ENCODE results near the gene NET1.
"Not testable (repeated sequence)": the region's sequence is repeated elsewhere in the genome, so short reads cannot be mapped to it uniquely, and the experiment has no call there.

Gene NET1

DNA sequence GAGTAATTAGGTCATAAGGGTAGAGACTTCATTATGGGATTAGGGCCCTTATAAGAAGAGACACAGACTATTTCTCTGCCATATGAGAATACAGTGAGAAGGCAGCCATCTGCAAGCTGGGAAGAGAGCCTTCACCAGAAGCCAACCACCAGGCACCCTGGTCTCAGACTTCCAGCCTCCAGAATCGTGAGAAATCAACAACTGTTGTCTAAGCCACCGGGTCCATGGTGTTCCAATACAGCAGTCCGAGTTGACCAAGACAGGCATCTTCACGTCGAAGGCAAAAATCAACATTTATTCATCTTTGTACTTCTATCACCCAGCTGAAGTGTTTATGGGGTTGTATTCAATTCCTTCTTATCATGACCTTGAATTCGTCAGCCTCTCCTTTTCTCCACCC is 13.0 kb upstream of the NET1 start:
- no peak for DNase-seq

DNA sequence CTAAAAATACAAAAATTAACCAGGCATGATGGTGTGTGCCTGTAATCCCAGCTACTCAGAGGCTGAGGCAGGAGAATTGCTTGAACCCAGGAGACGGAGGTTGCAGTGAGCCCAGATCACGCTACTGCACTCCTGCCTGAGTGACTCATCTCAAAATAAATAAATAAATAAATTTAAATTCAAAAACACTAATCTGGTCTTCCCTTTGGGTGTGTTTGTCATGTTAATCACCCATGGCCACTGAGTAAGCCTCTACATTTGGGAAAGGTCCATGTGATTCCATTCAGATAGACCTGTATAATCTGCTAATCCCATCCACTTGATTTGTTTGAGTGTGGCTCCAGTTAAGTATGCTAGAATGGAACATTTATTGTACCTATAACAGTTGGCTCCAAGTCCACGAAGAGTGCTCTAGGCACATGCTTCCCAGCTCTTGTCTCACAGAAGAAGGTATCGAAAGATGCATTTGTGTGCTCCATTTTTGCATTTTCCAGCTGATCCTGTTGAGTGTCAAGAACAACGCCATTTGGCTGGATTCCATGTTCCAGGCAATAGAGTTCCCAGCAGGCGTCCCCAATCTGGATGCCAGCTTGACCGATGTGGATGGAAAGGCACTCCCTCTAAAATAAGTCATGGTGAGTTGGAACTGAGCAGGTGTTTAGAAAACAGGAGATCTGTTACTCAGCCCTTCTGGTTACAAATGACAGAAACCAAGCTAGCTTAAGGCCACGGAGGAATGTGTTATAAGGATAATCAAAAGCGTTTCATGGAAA is 11.7 kb upstream of the NET1 start:
- DNase-seq = no peak

- no peak for DNase-seq
Measured at GRCh38 chr10:5402798-5403197, 9.6 kb upstream of the NET1 start.

GRCh38 chr10:5404208-5405041 is 7.9 kb upstream of the NET1 start, which contains the start of gene TUBAL3:
TSS of gene TUBAL3 (minus strand) at chr10:5404828. CDS start at chr10:5404792, 36 bp downstream.
- DNase-seq = no peak

- DNase-seq = no peak
Measured at GRCh38 chr10:5406918-5407317, 5.4 kb upstream of the NET1 start.

GRCh38 chr10:5410787-5411186 is 1.6 kb upstream of the NET1 start:
- DNase-seq = not testable (repeated sequence)

GRCh38 chr10:5411941-5412276 is 448 bp upstream of the NET1 start:
- DNase-seq = peak; percentile 2

DNA sequence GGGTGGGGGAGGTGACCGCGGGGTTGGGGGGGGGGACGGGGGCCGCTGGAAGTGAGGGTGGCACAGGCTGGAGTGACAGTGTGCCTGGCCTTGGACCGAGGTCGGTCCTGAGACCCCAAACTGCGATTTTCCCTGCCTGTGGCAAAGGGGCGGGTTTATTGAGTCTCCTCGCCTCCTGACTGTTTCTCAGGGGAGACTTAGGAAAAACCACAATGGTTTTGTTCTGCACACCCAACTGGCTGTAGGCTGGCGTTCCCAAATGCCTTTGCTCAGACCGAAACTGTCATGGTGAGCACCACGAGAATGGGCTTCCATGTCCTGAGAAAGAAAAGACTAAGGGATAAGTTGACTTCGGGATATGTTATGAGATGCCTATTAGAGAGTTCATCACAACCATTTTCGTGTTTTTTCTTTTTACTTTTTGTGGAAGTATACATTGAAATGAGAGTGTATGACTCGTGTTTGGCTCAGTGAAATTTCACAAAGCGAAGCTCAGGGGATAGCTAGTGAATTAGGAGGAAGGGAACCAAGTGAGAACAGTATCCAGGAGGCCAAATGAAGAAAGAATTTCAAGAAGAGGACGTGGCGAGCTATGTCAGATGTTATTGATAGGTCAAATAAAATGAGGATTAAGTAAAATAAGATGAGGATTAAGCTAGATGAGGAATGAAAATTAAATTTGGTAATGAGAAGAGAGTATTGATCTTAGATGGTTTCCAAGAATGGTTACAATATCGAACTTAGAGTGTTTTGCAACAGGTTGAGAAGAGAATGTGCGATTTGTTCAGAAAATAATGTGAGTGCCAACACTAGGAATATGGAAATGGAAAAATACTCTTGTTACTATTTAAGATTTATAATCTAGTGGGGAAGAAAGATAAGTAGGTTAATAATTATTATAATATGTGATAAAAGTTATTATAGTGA is 918 bp downstream of the NET1 start:
- DNase-seq = peak; percentile 50

DNA sequence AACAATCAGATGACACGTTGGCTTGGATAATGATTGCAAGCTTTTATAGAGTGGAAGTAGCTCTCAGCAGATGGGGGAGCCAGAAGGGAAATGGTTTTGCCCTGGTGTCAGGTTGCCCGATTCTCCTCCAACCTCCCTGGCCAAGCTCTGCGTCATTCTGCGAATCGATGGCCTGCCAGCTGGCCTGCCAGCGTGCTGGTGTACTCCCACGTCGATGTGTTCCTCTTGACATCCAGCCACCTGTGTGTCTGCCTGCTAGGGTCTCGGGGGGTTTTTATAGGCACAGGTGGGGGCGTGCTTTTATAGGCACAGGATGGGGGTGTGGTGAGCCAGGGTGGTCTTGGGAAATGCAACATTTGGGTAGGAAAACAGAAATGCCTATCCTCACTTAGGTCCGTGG is 4.6 kb downstream of the NET1 start:
- no peak for DNase-seq

- no peak for DNase-seq
Measured at GRCh38 chr10:5418584-5418983, 6.2 kb downstream of the NET1 start.

DNA sequence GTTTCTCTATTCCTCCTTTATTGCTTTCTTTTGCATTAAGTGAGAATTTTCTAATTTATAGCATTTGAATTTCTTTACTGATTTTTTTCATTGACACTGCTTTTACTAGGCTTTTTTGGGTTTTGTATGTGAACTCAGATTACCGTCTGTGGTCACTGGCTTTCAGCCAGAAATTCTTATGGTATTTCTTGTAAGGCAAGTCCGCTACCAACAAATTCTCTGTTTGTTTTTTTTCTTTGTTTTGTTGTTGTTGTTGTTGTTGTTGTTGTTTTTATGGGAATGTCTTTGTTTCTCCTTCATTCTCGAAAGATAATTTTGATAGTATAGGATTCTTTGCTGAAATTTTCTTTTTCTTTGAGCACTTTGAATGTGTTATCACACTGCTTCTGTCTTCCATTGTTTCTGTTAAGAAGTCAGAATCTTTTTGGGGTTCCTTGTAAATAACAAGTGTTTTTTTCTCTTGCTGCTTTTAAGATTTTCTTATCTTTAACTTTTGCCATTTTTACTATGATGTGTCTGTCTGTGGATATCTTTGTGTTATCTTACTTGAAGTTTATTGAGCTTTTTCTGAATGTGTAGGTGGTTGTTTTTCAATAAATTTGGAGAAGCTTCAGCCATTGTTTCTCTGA is 7.2 kb downstream of the NET1 start:
- DNase-seq = no peak

GRCh38 chr10:5423771-5424170 is 11.4 kb downstream of the NET1 start:
- peak; percentile 18 for DNase-seq

- no peak for DNase-seq
Measured at GRCh38 chr10:5424751-5425150, 12.4 kb downstream of the NET1 start.

- DNase-seq = no peak
Measured at GRCh38 chr10:5428133-5428532, 15.8 kb downstream of the NET1 start.

- no peak for DNase-seq
Measured at GRCh38 chr10:5433182-5433581, 20.8 kb downstream of the NET1 start.

DNA sequence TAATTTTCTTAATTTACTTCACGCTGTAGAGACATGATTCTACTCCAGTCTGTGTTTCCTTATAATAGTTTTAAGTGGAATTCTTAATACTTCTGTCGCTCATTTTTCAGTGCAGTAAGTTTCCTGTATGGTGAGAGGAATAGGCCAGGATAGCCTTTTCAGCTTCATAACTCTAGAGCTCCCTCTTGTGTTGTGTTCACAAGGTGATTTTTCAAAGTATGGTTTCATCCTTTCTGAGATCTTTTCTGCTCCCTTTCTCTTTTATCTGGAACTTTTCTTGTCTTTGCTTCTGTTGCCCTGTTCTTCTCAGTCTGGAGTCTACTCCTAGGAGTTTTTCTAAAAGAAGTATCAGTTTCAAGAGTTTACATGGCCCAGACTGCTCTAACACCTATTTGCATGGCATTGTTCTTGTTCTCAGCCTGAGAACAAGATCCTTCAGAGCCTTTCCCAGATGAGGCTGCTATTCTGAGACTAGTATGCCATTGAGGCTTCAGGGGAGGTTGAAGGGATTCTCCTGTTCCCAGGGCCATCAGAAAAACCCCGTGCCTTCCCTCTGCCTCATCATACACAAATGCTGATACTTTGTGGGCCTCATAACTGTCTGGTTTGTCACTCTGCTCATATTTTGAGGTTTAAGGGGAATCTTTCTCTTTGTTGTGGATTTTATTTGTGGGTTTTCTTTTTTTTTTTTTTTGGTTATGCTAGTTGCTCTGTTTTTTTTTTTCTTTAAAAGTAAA is 21.8 kb downstream of the NET1 start:
- peak; percentile 85 for DNase-seq

DNA sequence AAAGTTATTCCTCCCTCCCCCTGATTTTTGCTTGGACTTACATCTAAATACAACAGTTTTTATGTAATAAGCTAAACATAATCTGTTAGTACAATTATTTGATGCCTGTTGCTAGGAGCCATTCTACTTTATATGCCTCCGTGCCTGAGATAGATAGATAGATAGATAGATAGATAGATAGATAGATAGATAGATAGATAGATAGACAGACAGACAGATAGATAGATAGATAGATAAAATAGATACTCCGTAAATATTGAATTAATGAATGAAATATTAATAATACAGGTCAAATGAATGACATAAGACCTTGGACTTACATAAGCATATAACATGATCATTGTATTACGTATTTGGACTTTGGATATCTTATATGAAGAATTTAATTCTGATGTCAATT is 23.0 kb downstream of the NET1 start:
- DNase-seq = no peak

DNA sequence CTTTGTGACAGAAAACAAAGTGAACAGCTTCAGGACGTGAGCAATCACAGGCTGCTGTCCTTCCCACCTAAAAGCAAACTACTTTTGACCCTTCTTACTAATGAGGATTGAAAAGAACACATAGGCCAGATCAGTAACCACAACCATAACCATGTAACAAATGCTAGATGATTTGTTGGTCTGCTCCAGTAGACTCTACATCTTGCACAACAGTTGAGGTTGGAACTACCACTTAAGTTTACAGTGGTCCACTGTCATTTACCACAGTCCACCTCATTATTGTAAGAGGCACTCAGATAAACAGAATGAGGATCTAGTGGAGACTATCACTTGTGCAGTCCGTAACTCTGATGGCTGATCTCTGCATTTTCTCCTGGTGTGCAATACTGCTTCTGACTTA is 27.8 kb downstream of the NET1 start:
- DNase-seq = no peak

DNA sequence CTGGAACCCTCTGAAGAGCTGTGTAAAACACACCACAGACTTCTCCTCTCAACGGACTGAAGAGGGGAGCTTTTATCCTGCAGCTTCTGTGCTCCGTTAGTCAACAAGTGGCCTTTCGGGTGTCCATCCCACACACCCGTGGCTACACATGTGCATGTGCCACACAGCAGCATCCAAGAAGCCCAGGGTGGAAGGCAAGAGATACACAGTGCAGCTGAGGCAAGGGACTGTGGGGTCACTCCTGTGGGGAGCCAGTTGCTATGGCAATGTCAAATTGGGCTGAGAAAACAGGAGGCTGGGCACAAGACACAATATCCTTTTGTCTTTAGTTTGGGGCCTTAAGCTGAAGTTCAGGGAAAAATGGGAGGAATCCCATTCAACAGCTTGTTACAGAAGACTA is 28.7 kb downstream of the NET1 start:
- DNase-seq = no peak

DNA sequence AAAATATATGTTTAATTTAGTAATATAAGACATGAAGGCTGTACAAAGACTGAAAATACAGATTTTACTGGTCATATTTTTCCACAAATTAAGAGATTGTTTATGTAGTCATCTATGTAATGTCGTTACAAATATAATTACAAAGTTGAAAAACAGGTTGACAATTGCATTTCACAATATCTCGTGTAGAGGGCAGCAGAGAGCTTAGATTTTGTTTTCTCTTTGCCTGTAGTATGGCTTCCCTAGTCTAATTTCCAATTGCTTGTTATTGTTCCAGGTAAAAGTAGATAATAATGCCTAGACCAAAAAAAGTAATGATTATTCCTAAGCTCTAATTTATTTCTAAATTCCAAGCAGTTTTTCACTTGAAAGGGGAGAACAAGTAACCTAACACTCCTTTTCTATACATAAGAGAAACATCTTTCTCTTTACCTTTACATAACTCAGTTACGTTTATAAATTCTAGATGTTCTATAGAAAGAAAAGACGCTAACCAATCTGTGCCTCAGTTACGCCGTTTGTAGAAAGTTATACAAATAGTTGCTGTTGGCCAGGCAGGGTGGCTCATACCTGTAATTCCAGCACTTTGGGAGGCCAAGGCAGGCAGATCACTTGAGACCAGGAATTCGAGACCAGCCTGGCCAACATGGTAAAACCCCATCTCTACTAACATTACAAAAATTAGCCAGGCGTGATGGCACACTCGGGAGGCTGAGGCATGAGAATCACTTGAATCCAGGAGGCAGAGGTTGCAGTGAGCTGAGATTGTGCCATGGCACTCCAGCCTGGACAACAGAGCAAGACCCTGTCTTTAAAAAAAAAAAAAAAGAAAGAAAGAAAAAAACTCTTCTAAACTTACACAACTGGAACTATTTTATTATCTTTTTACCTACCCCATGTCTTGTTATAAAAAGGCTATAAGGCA is 30.0 kb downstream of the NET1 start:
- peak; percentile 52 for DNase-seq

- DNase-seq = no peak
Measured at GRCh38 chr10:5442990-5443370, 30.6 kb downstream of the NET1 start.

All from fibroblast of skin of right quadriceps (primary cell).